Natural killer cell (primary cell): ENCODE results near the gene ZFYVE21. TPM values are rescaled to one million over a fixed set of nuclear protein-coding genes. Genes with fewer than 3 reads are reported as not detected.

Experiments used
- ATAC-seq, 3 donors: fragments of 150-1000 bp in 2 of 3; fragments of 200-7000 bp in 1 of 3; cut with Tn5 transposase; 1 replicate in 1 of 3; 2 replicates in 2 of 3; pipeline ENCODE4 v1.10.0; 2021; ENCODE audit warnings: mild to moderate bottlenecking in 2 of 3, moderate library complexity in 2 of 3
- DNase-seq, 2 donors: peaks; one replicate each; pipeline versions ENCODE4 v3.0.0 to v3.0.0-alpha.2; 2013 to 2021; ENCODE audit warnings: mixed read lengths in 1 of 2
- H3K27ac ChIP-seq: one replicate; pipeline ENCODE4 v1.5.1; 2013; ENCODE audit warnings: mild to moderate bottlenecking, low read length
- H3K27me3 ChIP-seq: one replicate; pipeline ENCODE4 v1.6.1; 2013; ENCODE audit warnings: low read length; ENCODE audit not compliant: control insufficient read depth, insufficient read depth
- H3K36me3 ChIP-seq: one replicate; pipeline ENCODE4 v1.6.1; 2013; ENCODE audit warnings: low read length; ENCODE audit not compliant: control insufficient read depth, insufficient read depth
- H3K4me1 ChIP-seq: one replicate; pipeline ENCODE4 v1.6.1; 2013; ENCODE audit warnings: low read length; ENCODE audit not compliant: control insufficient read depth, insufficient read depth
- H3K4me3 ChIP-seq: one replicate; pipeline ENCODE4 v1.5.1; 2013; ENCODE audit warnings: low read length
- H3K9me3 ChIP-seq: one replicate; pipeline ENCODE4 v1.6.1; 2013; ENCODE audit warnings: low read length; ENCODE audit not compliant: control insufficient read depth, insufficient read depth
- H3K27ac Mint-ChIP-seq, 2 donors: one replicate each; pipeline ENCODE4 v1.8.0; 2022; ENCODE audit warnings: mild to moderate bottlenecking in 2 of 2, mixed read lengths in 2 of 2, moderate library complexity in 1 of 2
- H3K27me3 Mint-ChIP-seq, 2 donors: one replicate each; pipeline ENCODE4 v1.8.0; 2022; ENCODE audit warnings: low read depth in 2 of 2, mixed read lengths in 2 of 2
- H3K36me3 Mint-ChIP-seq: one replicate; pipeline ENCODE4 v1.8.0; 2022; ENCODE audit warnings: mixed read lengths
- H3K4me1 Mint-ChIP-seq, 2 donors: one replicate each; pipeline ENCODE4 v1.8.0; 2022; ENCODE audit warnings: mixed read lengths in 2 of 2
- H3K4me3 Mint-ChIP-seq: one replicate; pipeline ENCODE4 v1.8.0; 2022; ENCODE audit warnings: mild to moderate bottlenecking, moderate library complexity, mixed read lengths
- H3K9me3 Mint-ChIP-seq, 2 donors: one replicate each; pipeline ENCODE4 v1.8.0; 2022; ENCODE audit warnings: mixed read lengths in 2 of 2
- WGBS: methylation state at CpG from one replicate; pipeline ENCODE4 v1.1.7; 2013; ENCODE audit warnings: missing lambda C conversion rate; ENCODE audit not compliant: insufficient coverage; 5-methylcytosine and 5-hydroxymethylcytosine counted together
- intact Hi-C: fragments of 100-400 bp; cut with micrococcal nuclease; formaldehyde crosslinking; loops from one replicate; pipeline ENCODE4 v1.14.2; 2022
- total RNA-seq, 4 donors: library from RNA; stranded (reverse); fragments of 120-200 nt in 1 of 4; gene quantifications; one replicate each; pipeline versions ENCODE4 v1.2.3 to v1.2.4, GENCODE V29; 2013 to 2022
- TF ChIP-seq, protein P1 (sequence below): fragments of 200-600 bp; IDR thresholded peaks from one replicate; pipeline ENCODE4 v1.8.0; 2022; ENCODE audit warnings: antibody characterized with exemption

The ZFYVE21 gene
- total RNA-seq, 3 donors from 2014 or later (not counting 1 experiment from before 2014, with no cell fraction given): 5.9 to 10.7 (median 8.5) TPM

GRCh38 chr14:103762036-103762435, 46.4 kb downstream of the ZFYVE21 start:
- Mint-ChIP-seq H3K27ac (no peak overlapping the region), H3K4me1 (peaks cover 0 to 5% of the 10 kb centered on the region in 2 donors), H3K9me3 (no peaks in the 10 kb centered on the region), H3K36me3 (no peaks in the 10 kb centered on the region), H3K4me3 (no peak overlapping the region), H3K27me3 (no peaks in the 10 kb centered on the region)
- Histone ChIP-seq H3K27ac (no peak overlapping the region), H3K9me3 (no peaks in the 10 kb centered on the region), H3K4me3 (no peak overlapping the region), H3K36me3 (peaks cover 3% of the 10 kb centered on the region), H3K27me3 (no peaks in the 10 kb centered on the region), H3K4me1 (no peaks in the 10 kb centered on the region)
- WGBS: no CpG with 5 or more reads among the region's 1 CpG
- intact Hi-C loops: no loop called here
- no peak for DNase-seq
- ATAC-seq: no peak
- TF ChIP-seq, protein P1, sequence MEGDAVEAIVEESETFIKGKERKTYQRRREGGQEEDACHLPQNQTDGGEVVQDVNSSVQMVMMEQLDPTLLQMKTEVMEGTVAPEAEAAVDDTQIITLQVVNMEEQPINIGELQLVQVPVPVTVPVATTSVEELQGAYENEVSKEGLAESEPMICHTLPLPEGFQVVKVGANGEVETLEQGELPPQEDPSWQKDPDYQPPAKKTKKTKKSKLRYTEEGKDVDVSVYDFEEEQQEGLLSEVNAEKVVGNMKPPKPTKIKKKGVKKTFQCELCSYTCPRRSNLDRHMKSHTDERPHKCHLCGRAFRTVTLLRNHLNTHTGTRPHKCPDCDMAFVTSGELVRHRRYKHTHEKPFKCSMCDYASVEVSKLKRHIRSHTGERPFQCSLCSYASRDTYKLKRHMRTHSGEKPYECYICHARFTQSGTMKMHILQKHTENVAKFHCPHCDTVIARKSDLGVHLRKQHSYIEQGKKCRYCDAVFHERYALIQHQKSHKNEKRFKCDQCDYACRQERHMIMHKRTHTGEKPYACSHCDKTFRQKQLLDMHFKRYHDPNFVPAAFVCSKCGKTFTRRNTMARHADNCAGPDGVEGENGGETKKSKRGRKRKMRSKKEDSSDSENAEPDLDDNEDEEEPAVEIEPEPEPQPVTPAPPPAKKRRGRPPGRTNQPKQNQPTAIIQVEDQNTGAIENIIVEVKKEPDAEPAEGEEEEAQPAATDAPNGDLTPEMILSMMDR: no peak

GRCh38 chr14:103762541-103762940, 46.9 kb downstream of the ZFYVE21 start:
- TF ChIP-seq, protein P1: no peak

DNA sequence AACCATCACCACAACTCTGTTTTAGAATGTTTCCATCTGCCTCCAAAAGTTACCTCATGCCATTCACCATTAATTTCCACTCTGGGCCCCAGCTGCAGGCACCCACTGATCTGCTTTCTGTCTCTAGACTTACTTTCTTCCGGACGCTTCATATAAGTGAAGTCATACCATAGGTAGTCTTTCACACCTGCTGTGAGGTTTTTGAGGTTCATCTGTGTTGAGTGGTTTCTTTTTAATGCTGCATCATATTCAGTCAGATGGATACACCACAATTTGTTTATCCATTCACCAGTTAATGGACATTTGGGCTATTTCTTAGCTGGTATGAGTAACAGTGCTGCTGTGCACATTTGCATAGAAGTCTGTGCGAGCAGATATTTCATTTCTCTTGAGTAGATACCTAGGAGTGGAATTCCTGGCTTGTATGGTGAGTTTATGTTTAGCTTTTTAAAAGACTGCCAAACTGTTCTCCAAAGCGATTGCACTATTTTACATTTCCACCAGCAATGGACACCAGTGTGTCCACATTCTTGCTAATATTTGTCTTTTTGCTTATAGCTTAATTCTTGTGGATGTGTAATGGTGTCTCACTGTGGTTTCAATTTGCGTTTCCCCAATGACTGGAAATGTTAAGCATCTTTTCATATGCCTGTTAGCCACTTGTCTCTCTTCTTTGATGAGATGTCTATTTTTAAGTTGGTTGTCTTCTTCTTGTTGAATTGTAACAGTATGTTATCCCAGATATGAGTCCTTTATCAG, 48.3 kb downstream of the ZFYVE21 start:
- 85% methylated on average over 4 of the region's 5 CpGs for WGBS
- DNase-seq (no peak), ATAC-seq (no peak)
- Histone ChIP-seq H3K27me3 (no peaks in the 10 kb centered on the region), H3K4me3 (no peak overlapping the region), H3K27ac (no peak overlapping the region), H3K9me3 (no peaks in the 10 kb centered on the region), H3K36me3 (peaks cover 3% of the 10 kb centered on the region), H3K4me1 (no peaks in the 10 kb centered on the region)
- TF ChIP-seq, protein P1: no peak
- no peak overlapping the region for H3K27ac Mint-ChIP-seq
- no peaks in the 10 kb centered on the region for H3K36me3 Mint-ChIP-seq
- no peaks in the 10 kb centered on the region for H3K9me3 Mint-ChIP-seq
- peaks cover 0 to 5% of the 10 kb centered on the region in 2 donors for H3K4me1 Mint-ChIP-seq
- H3K4me3 Mint-ChIP-seq: no peak overlapping the region
- H3K27me3 Mint-ChIP-seq: no peaks in the 10 kb centered on the region
- intact Hi-C loops: no loop called here

More at GRCh38 chr14:103762541-103762940, 46.9 kb downstream of the ZFYVE21 start:
- Mint-ChIP-seq H3K9me3 (no peaks in the 10 kb centered on the region), H3K4me3 (no peak overlapping the region), H3K36me3 (no peaks in the 10 kb centered on the region), H3K4me1 (peaks cover 0 to 5% of the 10 kb centered on the region in 2 donors), H3K27me3 (no peaks in the 10 kb centered on the region), H3K27ac (no peak overlapping the region)
- Histone ChIP-seq H3K9me3 (no peaks in the 10 kb centered on the region), H3K27ac (no peak overlapping the region), H3K27me3 (no peaks in the 10 kb centered on the region), H3K4me1 (no peaks in the 10 kb centered on the region), H3K4me3 (no peak overlapping the region), H3K36me3 (peaks cover 3% of the 10 kb centered on the region)
- intact Hi-C loops: no loop called here
- 86% methylated on average over 12 of the region's 13 CpGs for WGBS
- ATAC-seq: no peak
- no peak for DNase-seq

GRCh38 chr14:103765526-103765925, 49.9 kb downstream of the ZFYVE21 start:
- Mint-ChIP-seq H3K4me3 (no peak overlapping the region), H3K27me3 (no peaks in the 10 kb centered on the region), H3K27ac (no peak overlapping the region), H3K4me1 (peaks cover 0 to 5% of the 10 kb centered on the region in 2 donors), H3K9me3 (no peaks in the 10 kb centered on the region), H3K36me3 (no peaks in the 10 kb centered on the region)
- TF ChIP-seq, protein P1: no peak
- H3K36me3 ChIP-seq: peaks cover 3% of the 10 kb centered on the region
- intact Hi-C loops: no loop called here
- DNase-seq: no peak
- H3K4me3 ChIP-seq: no peak overlapping the region
- no peaks in the 10 kb centered on the region for H3K27me3 ChIP-seq
- H3K27ac ChIP-seq: no peak overlapping the region
- no peak for ATAC-seq
- no peaks in the 10 kb centered on the region for H3K9me3 ChIP-seq
- H3K4me1 ChIP-seq: no peaks in the 10 kb centered on the region
- WGBS: 52% methylated on average over 3 of the region's 3 CpGs
